Adrenal gland (tissue), 12 donors: Measurements from ENCODE around the gene SERP2. TPM values are rescaled to one million over a fixed set of nuclear protein-coding genes. Genes with fewer than 3 reads are reported as not detected.

ENCODE experiments used
- DNase-seq, 7 donors: peaks; one replicate each; pipeline ENCODE4 v3.0.0-alpha.2; 2019 to 2020
- H3K27ac ChIP-seq, 5 donors: fragments of 200-600 bp; sonication (generic) in 4 of 5; 1 replicate in 3 of 5; 2 replicates in 2 of 5; pipeline versions ENCODE4 v1.5.1 to v1.8.0; 2016 to 2020; ENCODE audit warnings: mild to moderate bottlenecking in 1 of 5
- H3K27me3 ChIP-seq: fragments of 200-600 bp; 2 replicates; pipeline ENCODE4 v1.8.0; 2021
- H3K36me3 ChIP-seq, 2 donors: fragments of 200-600 bp; replicated peaks in 1 of 2; 1 replicate in 1 of 2; 2 replicates in 1 of 2; pipeline versions ENCODE4 v1.5.1 to v1.8.0; 2018 to 2022
- H3K4me1 ChIP-seq, 2 donors: fragments of 200-600 bp; replicated peaks in 1 of 2; 1 replicate in 1 of 2; 2 replicates in 1 of 2; pipeline versions ENCODE4 v1.5.1 to v1.8.0; 2018 to 2021
- H3K4me3 ChIP-seq, 4 donors: fragments of 200-600 bp; sonication (generic) in 3 of 4; one replicate each; pipeline ENCODE4 v1.5.1; 2016 to 2018
- H3K9me3 ChIP-seq, 3 donors: fragments of 200-600 bp; sonication (generic) in 1 of 3; replicated peaks in 1 of 3; 1 replicate in 2 of 3; 2 replicates in 1 of 3; pipeline versions ENCODE4 v1.5.1 to v1.8.0; 2016 to 2021
- CTCF ChIP-seq, 6 experiments: fragments of 450-650 bp in 4 of 6; fragments of 200-600 bp in 2 of 6; sonication (generic) in 1 of 6; IDR thresholded peaks; 1 replicate in 5 of 6; 2 replicates in 1 of 6; pipeline versions ENCODE4 v1.5.1 to v1.8.0; 2016 to 2021; ENCODE audit warnings: antibody characterized with exemption in 6 of 6, mild to moderate bottlenecking in 2 of 6, moderate library complexity in 1 of 6
- POLR2A ChIP-seq, 2 donors: fragments of 450-650 bp; IDR thresholded peaks; one replicate each; pipeline ENCODE4 v1.6.1; 2017; ENCODE audit warnings: antibody characterized with exemption in 2 of 2, mild to moderate bottlenecking in 2 of 2, moderate library complexity in 1 of 2
- WGBS, 4 donors: extraction: QIAGEN DNeasy Blood & Tissue Kit in 2 of 4; methylation state at CpG; one replicate each; pipeline versions ENCODE4 v1.1.5 to v1.1.7; 2013 to 2017; 5-methylcytosine and 5-hydroxymethylcytosine counted together
- intact Hi-C, 2 donors: fragments of 100-400 bp; cut with DNase I; formaldehyde crosslinking; loops; one replicate each; pipeline versions ENCODE4 v1.14.1 to v1.15.0; 2022 to 2023
- polyA plus RNA-seq, 3 donors: library from polyadenylated mRNA; stranded (reverse); fragments of 200-250 nt in 2 of 3; fragments of 350-450 nt in 1 of 3; fragmentation: Illumina TruSeq in 1 of 3; extraction: RNeasy Lipid Tissue Mini Kit (QIAGEN cat#74804) in 1 of 3; gene quantifications; one replicate each; pipeline ENCODE4 v1.2.3, GENCODE V29; 2013 to 2014
- total RNA-seq, 9 donors: library from RNA; depleted of rRNA in 4 of 9; stranded (reverse); fragments of >200 nt in 4 of 9; fragments of 120-200 nt in 1 of 9; fragmentation: NEBNext Ultra II Directional in 1 of 9; extraction: Animal tissue kit (Norgen Biotek cat#: 25700) in 1 of 9; gene quantifications; one replicate each; pipeline versions ENCODE4 v1.1.0 to v1.2.4, GENCODE V29; 2013 to 2023
- donor health status: healthy with polysubstance abuse.
- donor health status: Bipolar disorder and iron deficiency.
- donor health status: DM: yes; HTN: yes; CAD: no.
- donor health status: DM: no; HTN: no; CAD: no.
- donor health status: DM: no; HTN: no; CAD: no.
- donor health status: DM: yes; HTN: yes; CAD: no.

SERP2 gene
- total and polyA plus RNA-seq, 12 donors = 2.6 to 11.3 (median 4.5) TPM

- 73 to 89% (median 83%) methylated on average over 4 of the region's 4 CpGs for WGBS, 4 donors
- Histone ChIP-seq H3K36me3 (no peaks in the 10 kb centered on the region), H3K4me1 (peaks cover 0 to 5% of the 10 kb centered on the region in 2 donors), H3K27me3 (no peaks in the 10 kb centered on the region), H3K9me3 (no peaks in the 10 kb centered on the region), H3K4me3 (no peak overlapping the region), H3K27ac (no peak overlapping the region)
- intact Hi-C loops = no loop called here
- DNase-seq = no peak
- TF ChIP-seq CTCF (IDR thresholded peaks at IDR 0.05) (no peak), POLR2A (IDR thresholded peaks at IDR 0.05) (no peak)
These were observed 22.1 kb upstream of the SERP2 start for GRCh38 chr13:44351505-44351854.

GRCh38 chr13:44352202-44352601 is 21.4 kb upstream of the SERP2 start:
- Histone ChIP-seq H3K27ac (no peak overlapping the region), H3K27me3 (no peaks in the 10 kb centered on the region), H3K4me1 (peaks cover 0 to 5% of the 10 kb centered on the region in 2 donors), H3K4me3 (no peak overlapping the region), H3K9me3 (no peaks in the 10 kb centered on the region), H3K36me3 (no peaks in the 10 kb centered on the region)
- DNase-seq = no peak
- 82 to 94% (median 93%) methylated on average over 3 of the region's 3 CpGs for WGBS, 4 donors
- intact Hi-C loops = no loop called here
- TF ChIP-seq CTCF (IDR thresholded peaks at IDR 0.05) (no peak), POLR2A (IDR thresholded peaks at IDR 0.05) (no peak)

- intact Hi-C loops = no loop called here
- Histone ChIP-seq H3K36me3 (no peaks in the 10 kb centered on the region), H3K9me3 (no peaks in the 10 kb centered on the region), H3K4me1 (peaks cover 0 to 5% of the 10 kb centered on the region in 2 donors), H3K27me3 (no peaks in the 10 kb centered on the region), H3K4me3 (no peak overlapping the region), H3K27ac (no peak overlapping the region)
- WGBS, 4 donors = 92 to 100% (median 96%) methylated on average over 2 of the region's 2 CpGs
- no peak for DNase-seq
- TF ChIP-seq CTCF (IDR thresholded peaks at IDR 0.05) = no peak
- TF ChIP-seq POLR2A (IDR thresholded peaks at IDR 0.05) = no peak
These were observed 21.0 kb upstream of the SERP2 start for GRCh38 chr13:44352671-44353070.

- no peaks in the 10 kb centered on the region for H3K4me1 ChIP-seq
- no peaks in the 10 kb centered on the region for H3K9me3 ChIP-seq
- WGBS, 4 donors = 86 to 97% (median 91%) methylated on average over 1 of the region's 1 CpG
- no peak overlapping the region for H3K27ac ChIP-seq
- no peak for DNase-seq
- intact Hi-C loops = no loop called here
- H3K36me3 ChIP-seq = no peaks in the 10 kb centered on the region
- TF ChIP-seq POLR2A (IDR thresholded peaks at IDR 0.05) (no peak), CTCF (IDR thresholded peaks at IDR 0.05) (no peak)
- H3K27me3 ChIP-seq = no peaks in the 10 kb centered on the region
- no peak overlapping the region for H3K4me3 ChIP-seq
These were observed 19.3 kb upstream of the SERP2 start for GRCh38 chr13:44354331-44354730.
